ENCODE data around the gene AIRE. TPM values are rescaled to one million over a fixed set of nuclear protein-coding genes. Genes with fewer than 3 reads are reported as not detected.

Gene AIRE
- total RNA-seq, 1 experiment from 2014 or later, result 0.17 TPM

- Histone ChIP-seq H3T11ph (ENCODE audit: low read length) (no peak overlapping the region), H3K27me3 (ENCODE audit: insufficient read depth, low read length) (no peaks in the 10 kb centered on the region), H3K4me2 (ENCODE audit: insufficient read depth, insufficient read length, low read length) (no peak overlapping the region), H3K9ac (ENCODE audit: extremely low read depth, insufficient read length, low read length) (no peak overlapping the region), H3K27ac (ENCODE audit: insufficient read length, low read depth, low read length) (no peak overlapping the region), H3K23ac (ENCODE audit: insufficient read length, low read depth, low read length) (no peak overlapping the region), H2BK120ac (ENCODE audit: low read depth, low read length, poor library complexity, severe bottlenecking) (no peak overlapping the region), H2BK5ac (ENCODE audit: insufficient read length, low read length) (no peak overlapping the region), H2AFZ (ENCODE audit: low read length) (no peak overlapping the region), H3K56ac (ENCODE audit: insufficient read length, low read depth, low read length) (no peak overlapping the region), H3K18ac (ENCODE audit: insufficient read length, low read depth, low read length) (no peak overlapping the region), H4K5ac (ENCODE audit: insufficient read length, low read depth, low read length) (no peak overlapping the region), H3K79me1 (ENCODE audit: insufficient read depth, low read depth, low read length, poor library complexity, severe bottlenecking) (no peaks in the 10 kb centered on the region), H3K79me2 (ENCODE audit: insufficient read depth, low read length) (no peaks in the 10 kb centered on the region), H4K8ac (replicated peaks; ENCODE audit: insufficient read length, low read depth, low read length) (no peak overlapping the region), H2BK12ac (ENCODE audit: insufficient read length, low read depth, low read length) (no peak overlapping the region), H4K91ac (ENCODE audit: insufficient read length, low read depth, low read length) (no peak overlapping the region), H3K4ac (ENCODE audit: low read depth, low read length) (no peak overlapping the region), H4K20me1 (ENCODE audit: control insufficient read depth, insufficient read depth, insufficient read length) (no peaks in the 10 kb centered on the region), H3K4me1 (ENCODE audit: insufficient read depth, low read length) (no peaks in the 10 kb centered on the region), H3K23me2 (ENCODE audit: insufficient read length, low read depth, low read length, poor library complexity, severe bottlenecking) (no peaks in the 10 kb centered on the region), H3K14ac (ENCODE audit: insufficient read depth, low read length) (no peak overlapping the region), H2BK20ac (ENCODE audit: low read depth, low read length, poor library complexity, severe bottlenecking) (no peak overlapping the region), H2AK5ac (ENCODE audit: insufficient read length, low read length) (no peak overlapping the region), H2BK15ac (ENCODE audit: low read depth, low read length) (no peak overlapping the region), H3K9me3 (ENCODE audit: control insufficient read depth, low read depth, low read length) (no peaks in the 10 kb centered on the region)
- DNase-seq, result no peak
- no CpG with 5 or more reads among the region's 16 CpGs for whole genome bisulfite sequencing (ENCODE audit: extremely low coverage, insufficient read length, low lambda C conversion rate)
- Mint-ChIP-seq H3K4me1 (0 out of 4 replicates have a peak, but pooled peaks cover 0 to 3% of the 10 kb centered on the region in 2 experiments), H3K4me3 (no peak overlapping the region), H3K27ac (no peak overlapping the region), H3K36me3 (ENCODE audit: insufficient read depth in 1 of 3, low read depth in 3 of 3) (peaks cover 0 to 7% (median 0%) of the 10 kb centered on the region in 3 experiments; a peak in 2 of 7 replicates), H3K9me3 (no peaks in the 10 kb centered on the region), H3K27me3 (ENCODE audit: low read depth) (no peaks in the 10 kb centered on the region)
- no peak for TF ChIP-seq CTCF (conservative IDR thresholded peaks at IDR 0.05)
Observed at GRCh38 chr21:44331209-44331608, 45.5 kb downstream of the AIRE start.
